Upper lobe of left lung (tissue), 4 donors: Measurements from ENCODE around the gene BTC.

Experiments used
- CTCF ChIP-seq, 6 experiments: fragments of 450-650 bp in 4 of 6; fragments of 200-600 bp in 2 of 6; sonication (generic) in 2 of 6; IDR thresholded peaks; one replicate each; pipeline ENCODE4 v1.5.1; 2016 to 2019; ENCODE audit warnings: antibody characterized with exemption in 6 of 6
- EP300 ChIP-seq, 4 donors: sonication (generic); formaldehyde crosslinking; IDR thresholded peaks; one replicate each; pipeline ENCODE4 v1.5.1; 2017; ENCODE audit warnings: antibody characterized with exemption in 4 of 4, control low read depth in 2 of 4
- POLR2A ChIP-seq, 4 donors: fragments of 450-650 bp; IDR thresholded peaks; one replicate each; pipeline ENCODE4 v1.5.1; 2016 to 2017; ENCODE audit warnings: antibody characterized with exemption in 4 of 4, mild to moderate bottlenecking in 2 of 4
- POLR2AphosphoS5 ChIP-seq, 2 donors: sonication (generic); formaldehyde crosslinking; IDR thresholded peaks; one replicate each; pipeline ENCODE4 v1.5.1; 2017; ENCODE audit warnings: antibody characterized with exemption in 2 of 2

GRCh38 chr4:74758551-74759145 lies 35.7 kb downstream of the BTC start:
- TF ChIP-seq CTCF (IDR thresholded peaks at IDR 0.05): no peak
- TF ChIP-seq POLR2A (IDR thresholded peaks at IDR 0.05): no peak
- TF ChIP-seq POLR2AphosphoS5 (IDR thresholded peaks at IDR 0.05): no peak
- no peak for TF ChIP-seq EP300 (IDR thresholded peaks at IDR 0.05)
